HUES6 (cell line): ENCODE data around the gene IGSF22.
"Not testable (repeated sequence)": the region's sequence is repeated elsewhere in the genome, so short reads cannot be mapped to it uniquely, and the experiment has no call there.

Experiments
- H3K27ac ChIP-seq: 2 replicates; pipeline ENCODE4 v1.7.0; 2013; ENCODE audit warnings: low read depth, mild to moderate bottlenecking, low read length, inconsistent platforms
- H3K27me3 ChIP-seq: 2 replicates; pipeline ENCODE4 v1.6.1; 2013; ENCODE audit warnings: low read length; ENCODE audit not compliant: control insufficient read depth, insufficient read depth
- H3K36me3 ChIP-seq: 2 replicates; pipeline ENCODE4 v1.6.1; 2013; ENCODE audit warnings: low read length; ENCODE audit not compliant: control insufficient read depth, insufficient read depth
- H3K4me1 ChIP-seq: 2 replicates; pipeline ENCODE4 v1.6.1; 2013; ENCODE audit warnings: low read length; ENCODE audit not compliant: control insufficient read depth, insufficient read depth
- H3K4me3 ChIP-seq: 2 replicates; pipeline ENCODE4 v1.5.1; 2013; ENCODE audit warnings: low read depth, low read length
- H3K9ac ChIP-seq: one replicate; pipeline ENCODE4 v1.6.1; 2013; ENCODE audit warnings: mild to moderate bottlenecking, low read length
- H3K9me3 ChIP-seq: 2 replicates; pipeline ENCODE4 v1.6.1; 2013; ENCODE audit warnings: low read depth, low read length; ENCODE audit not compliant: control insufficient read depth, insufficient read depth

The IGSF22 gene

DNA sequence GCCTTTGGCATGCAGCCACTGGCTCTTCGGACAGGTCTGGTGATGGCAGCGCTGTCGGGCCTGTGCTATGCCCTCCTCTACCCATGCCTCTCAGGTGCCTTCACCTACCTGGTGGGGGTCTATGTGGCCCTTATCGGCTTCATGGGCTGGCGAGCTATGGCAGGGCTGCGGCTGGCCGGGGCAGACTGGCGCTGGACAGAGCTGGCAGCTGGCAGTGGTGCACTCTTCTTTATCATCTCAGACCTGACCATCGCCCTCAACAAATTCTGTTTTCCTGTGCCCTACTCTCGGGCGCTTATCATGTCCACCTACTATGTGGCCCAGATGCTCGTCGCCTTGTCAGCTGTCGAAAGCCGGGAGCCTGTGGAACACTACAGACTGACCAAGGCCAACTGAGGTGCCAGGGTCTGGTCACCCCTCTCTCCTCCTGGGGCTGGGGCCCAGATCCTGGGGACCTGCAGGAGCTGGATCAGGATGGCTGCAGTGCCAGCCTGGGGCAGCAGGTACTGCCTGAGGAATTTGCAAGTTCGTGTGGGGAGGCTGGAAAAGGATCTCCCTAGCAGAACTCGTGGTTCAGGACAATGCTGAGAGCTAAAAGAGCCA lies 24.3 kb downstream of the IGSF22 start:
- Histone ChIP-seq H3K27me3 (peaks cover 36% of the 10 kb centered on the region), H3K36me3 (no peaks in the 10 kb centered on the region), H3K27ac (no peak overlapping the region), H3K4me3 (no peak overlapping the region), H3K4me1 (peaks cover 9% of the 10 kb centered on the region; the same call in 1 of the 2 replicates), H3K9ac (no peak overlapping the region), H3K9me3 (no peaks in the 10 kb centered on the region)

DNA sequence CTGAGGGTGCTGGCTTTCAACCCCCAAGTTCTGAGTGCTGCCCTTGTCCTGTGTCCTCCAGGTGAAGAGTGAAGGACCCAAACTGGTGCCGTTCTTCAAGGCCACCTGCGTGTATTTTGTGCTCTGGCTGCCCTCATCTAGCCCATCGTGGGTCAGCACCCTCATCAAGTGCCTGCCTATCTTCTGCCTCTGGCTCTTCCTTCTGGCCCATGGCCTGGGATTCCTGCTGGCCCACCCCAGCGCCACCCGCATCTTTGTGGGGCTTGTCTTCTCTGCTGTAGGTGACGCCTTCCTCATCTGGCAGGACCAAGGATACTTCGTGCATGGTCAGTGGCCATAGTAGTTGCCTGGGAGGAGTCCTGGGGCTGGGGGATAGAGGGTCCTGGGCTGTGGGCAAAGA lies 25.1 kb downstream of the IGSF22 start:
- Histone ChIP-seq H3K9ac (no peak overlapping the region), H3K27me3 (peaks cover 37% of the 10 kb centered on the region), H3K4me1 (peaks cover 9% of the 10 kb centered on the region; the same call in 1 of the 2 replicates), H3K36me3 (no peaks in the 10 kb centered on the region), H3K9me3 (no peaks in the 10 kb centered on the region), H3K27ac (no peak overlapping the region), H3K4me3 (no peak overlapping the region)

DNA sequence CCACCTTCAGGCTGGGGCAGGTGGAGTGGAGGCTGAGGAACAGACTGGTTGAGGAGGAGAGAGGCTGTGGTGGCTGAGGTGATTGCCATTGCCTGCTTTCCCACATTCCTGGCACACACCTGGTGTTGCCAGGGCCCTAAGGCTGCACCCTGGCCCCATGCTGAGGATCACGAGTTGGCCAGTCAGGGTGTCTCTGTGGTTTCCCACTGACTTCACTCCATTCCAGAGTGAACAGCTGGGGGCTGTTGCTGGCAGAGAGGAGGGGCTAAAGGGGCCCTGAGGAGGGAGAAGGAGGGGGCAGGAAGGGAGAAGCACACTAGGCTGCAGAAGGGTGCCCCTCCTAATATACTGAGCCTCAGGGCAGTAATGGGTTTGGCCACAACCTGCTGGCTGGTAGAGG lies 25.6 kb downstream of the IGSF22 start:
- no peaks in the 10 kb centered on the region for H3K9me3 ChIP-seq
- H3K9ac ChIP-seq = no peak overlapping the region
- H3K4me1 ChIP-seq = peaks cover 9% of the 10 kb centered on the region; the same call in 1 of the 2 replicates
- H3K4me3 ChIP-seq = no peak overlapping the region
- peaks cover 37% of the 10 kb centered on the region for H3K27me3 ChIP-seq
- H3K27ac ChIP-seq = no peak overlapping the region
- H3K36me3 ChIP-seq = no peaks in the 10 kb centered on the region

DNA sequence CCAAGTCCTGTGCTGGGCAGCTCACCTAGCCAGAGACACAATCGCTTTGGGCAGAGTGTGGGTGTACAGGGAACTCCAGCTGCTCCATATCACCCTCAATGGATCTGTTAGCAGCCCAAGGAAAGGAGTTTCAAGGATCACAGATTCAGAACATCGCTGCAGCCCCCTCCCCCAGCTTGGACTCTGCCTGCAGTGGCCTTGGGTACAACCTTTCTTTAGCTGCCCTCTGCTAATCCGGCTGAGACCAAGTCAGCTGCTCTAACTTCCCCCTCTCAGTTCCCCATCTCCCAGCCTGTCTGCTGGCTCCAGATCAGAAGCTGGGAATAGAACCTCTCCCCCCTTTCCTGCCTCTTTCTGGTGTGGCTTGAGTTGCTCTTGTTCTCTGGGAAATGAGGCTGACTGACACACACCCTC lies 26.1 kb downstream of the IGSF22 start:
- H3K27me3 ChIP-seq = peaks cover 37% of the 10 kb centered on the region
- H3K27ac ChIP-seq = no peak overlapping the region
- H3K9me3 ChIP-seq = no peaks in the 10 kb centered on the region
- peaks cover 9% of the 10 kb centered on the region; the same call in 1 of the 2 replicates for H3K4me1 ChIP-seq
- peak overlapping the region; percentile 81; the same call in 1 of the 2 replicates for H3K4me3 ChIP-seq
- no peak overlapping the region for H3K9ac ChIP-seq
- H3K36me3 ChIP-seq = no peaks in the 10 kb centered on the region

DNA sequence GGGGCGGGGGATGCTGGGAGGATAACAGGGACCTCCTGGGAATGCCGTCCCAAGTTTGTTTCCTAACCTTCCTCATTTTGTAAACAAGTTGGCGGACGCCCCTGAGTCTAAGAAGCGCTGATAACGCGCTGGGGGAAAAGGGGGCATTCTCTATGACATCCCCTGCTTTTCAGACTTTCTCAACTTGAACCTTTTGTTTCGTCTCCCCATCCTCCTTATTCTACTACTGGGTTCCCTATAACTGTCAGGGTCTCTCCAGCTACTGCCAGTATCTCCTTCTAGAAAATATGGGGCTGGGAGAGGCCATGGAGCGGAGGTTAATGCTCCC lies 26.8 kb downstream of the IGSF22 start:
- peaks cover 9% of the 10 kb centered on the region; the same call in 1 of the 2 replicates for H3K4me1 ChIP-seq
- H3K36me3 ChIP-seq = no peaks in the 10 kb centered on the region
- H3K9ac ChIP-seq = no peak overlapping the region
- H3K9me3 ChIP-seq = no peaks in the 10 kb centered on the region
- H3K27me3 ChIP-seq = peaks cover 37% of the 10 kb centered on the region
- peak overlapping the region; percentile 81 for H3K4me3 ChIP-seq
- no peak overlapping the region for H3K27ac ChIP-seq

DNA sequence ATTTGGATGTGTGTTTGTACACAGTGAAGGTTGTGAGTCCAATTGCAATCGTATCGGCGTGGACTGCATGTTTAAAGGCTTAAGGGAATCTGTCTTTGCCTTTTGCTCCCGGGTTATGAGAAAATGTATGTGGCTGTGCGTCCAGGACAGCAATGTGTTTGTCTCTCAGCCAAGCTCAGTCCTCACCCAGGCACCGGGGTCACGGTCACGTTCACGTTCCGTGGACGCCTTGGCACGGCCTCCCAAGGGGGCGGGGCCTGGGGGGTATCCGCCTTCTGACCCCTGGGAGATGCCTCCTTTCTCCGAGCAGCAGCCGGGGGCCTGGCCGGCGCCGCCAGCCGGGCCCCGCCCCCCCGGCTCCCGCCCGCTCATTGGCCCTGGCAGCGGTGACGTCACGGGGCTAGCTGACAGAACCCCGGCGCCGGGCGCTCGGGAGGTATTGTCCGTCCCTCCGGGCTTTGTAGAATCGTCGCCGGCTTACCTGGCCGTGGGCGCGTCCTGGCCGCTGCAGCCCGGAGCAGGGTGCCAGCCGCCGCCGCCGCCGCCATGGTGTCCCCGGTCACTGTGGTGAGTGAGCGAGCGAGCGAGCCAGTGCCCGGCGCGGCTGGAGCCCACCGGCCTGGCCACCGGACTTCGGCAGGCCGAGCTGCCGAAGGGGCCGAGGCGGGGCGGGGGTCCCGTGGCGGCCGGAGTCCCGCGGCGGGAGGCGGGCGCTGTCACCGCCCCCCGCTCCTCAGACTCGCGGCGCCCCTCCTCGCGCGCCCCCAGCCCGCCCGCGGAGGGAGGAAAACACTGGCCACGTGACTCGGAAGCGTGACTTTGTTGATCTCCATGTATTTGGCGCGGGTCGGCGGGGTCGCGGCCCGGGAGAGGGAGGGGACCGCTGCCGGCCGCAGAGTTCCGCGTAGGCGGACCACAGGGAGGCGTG lies 27.4 kb downstream of the IGSF22 start, which contains the start of gene TMEM86A:
TMEM86A (plus strand) TSS at position 439 of the 928 bp plus-strand sequence; CDS start at position 547, 108 bp downstream.
- Histone ChIP-seq H3K9ac (peak within 1 kb of the TSS; percentile 27), H3K27me3 (peaks cover 37% of the 10 kb centered on the region), H3K4me1 (peaks cover 9% of the 10 kb centered on the region; the same call in 1 of the 2 replicates), H3K9me3 (no peaks in the 10 kb centered on the region), H3K36me3 (no peaks in the 10 kb centered on the region), H3K27ac (no peak within 1 kb of the TSS), H3K4me3 (peak within 1 kb of the TSS; percentile 81)

DNA sequence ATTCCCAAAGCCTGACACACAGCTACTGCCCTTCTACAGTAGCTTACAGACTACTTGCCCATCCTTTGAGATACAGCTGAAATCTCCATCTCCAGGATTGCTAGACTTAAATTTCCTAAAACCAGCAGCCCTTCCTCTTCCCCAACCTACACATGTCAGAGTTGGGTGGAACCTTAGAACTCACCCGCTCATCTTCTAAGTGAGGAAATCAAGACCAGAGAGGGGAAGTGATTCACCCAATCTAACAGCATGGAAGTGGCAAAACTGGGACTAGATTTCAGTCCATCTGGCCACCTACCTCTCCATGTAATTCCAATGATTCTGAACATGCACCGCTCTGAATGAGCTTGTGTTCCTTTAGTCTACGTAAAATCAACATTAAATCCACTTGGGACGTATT lies 28.4 kb downstream of the IGSF22 start:
- Histone ChIP-seq H3K4me1 (peaks cover 9% of the 10 kb centered on the region; the same call in 1 of the 2 replicates), H3K27me3 (peaks cover 37% of the 10 kb centered on the region), H3K36me3 (no peaks in the 10 kb centered on the region), H3K9me3 (no peaks in the 10 kb centered on the region), H3K27ac (no peak overlapping the region), H3K9ac (no peak overlapping the region), H3K4me3 (no peak overlapping the region)

DNA sequence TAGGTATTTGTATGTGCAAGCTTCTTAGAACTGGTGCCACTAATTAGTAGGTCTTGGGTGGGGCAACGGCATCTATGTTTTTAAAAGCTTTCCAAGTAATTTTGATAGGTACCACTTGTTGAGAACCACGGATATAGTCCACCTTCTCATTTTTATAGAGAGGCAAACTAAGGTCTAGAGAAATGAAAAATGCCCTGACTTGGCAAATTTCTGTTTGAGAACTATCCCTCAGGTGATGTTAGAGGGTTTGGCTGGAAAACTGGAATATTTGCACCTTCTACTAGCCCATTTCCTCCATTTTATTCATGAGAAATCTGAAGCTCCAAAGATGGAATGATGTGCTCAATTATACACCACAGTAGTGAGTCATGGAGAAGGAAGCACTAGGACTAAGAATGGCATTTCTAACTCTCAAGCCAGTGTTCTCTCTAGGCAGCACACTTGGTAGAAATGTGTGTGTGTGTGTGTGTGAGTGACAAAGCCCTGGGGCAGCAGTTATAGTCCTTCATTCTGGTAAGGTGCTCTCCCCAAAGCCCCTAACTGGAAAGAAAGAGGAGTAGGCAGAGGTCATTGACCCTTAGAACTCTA lies 29.3 kb downstream of the IGSF22 start:
- Histone ChIP-seq H3K9ac (no peak overlapping the region), H3K27me3 (peaks cover 37% of the 10 kb centered on the region), H3K36me3 (no peaks in the 10 kb centered on the region), H3K9me3 (no peaks in the 10 kb centered on the region), H3K27ac (no peak overlapping the region), H3K4me3 (no peak overlapping the region), H3K4me1 (peaks cover 9% of the 10 kb centered on the region)

DNA sequence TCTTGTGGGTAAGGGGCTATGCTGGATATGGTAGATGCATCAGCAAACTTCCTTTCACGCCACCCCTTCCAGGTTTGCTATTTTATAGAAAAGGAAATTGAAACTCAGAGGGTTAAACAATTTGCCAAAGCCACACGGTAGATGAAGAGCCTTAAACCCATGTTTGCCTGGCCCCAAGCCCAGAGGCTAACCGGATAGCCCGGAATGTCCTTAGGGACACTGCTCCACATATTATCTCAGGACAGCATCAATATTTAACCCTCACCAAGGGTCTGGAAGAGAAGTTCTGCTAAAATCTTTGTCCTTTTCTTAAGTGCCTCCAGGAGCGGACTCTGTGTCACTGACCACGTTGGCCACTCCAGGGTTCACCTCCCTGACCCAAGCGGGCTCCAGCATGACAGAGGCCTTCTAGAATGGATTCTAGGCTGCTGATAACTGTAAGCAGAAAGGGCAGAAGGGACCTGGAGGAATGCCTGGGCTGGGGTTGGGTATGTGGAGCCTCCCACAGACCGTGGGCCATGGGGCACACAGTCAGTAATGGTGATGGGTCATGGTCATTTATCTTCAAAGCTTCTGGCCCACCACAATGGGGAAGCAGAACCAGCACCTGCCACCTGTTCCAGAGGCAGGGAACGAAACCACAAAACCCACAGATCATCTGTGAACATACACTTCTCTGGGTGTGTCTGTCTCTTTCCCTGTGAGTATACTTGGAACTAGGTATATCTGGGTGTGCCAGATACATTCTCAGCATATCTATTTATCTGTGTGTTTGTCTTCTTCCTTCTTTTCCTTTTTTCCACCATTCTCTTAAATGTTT lies 32.8 kb downstream of the IGSF22 start:
- no peak overlapping the region for H3K4me3 ChIP-seq
- H3K9ac ChIP-seq = no peak overlapping the region
- H3K27me3 ChIP-seq = peaks cover 15% of the 10 kb centered on the region
- no peak overlapping the region for H3K27ac ChIP-seq
- H3K36me3 ChIP-seq = no peaks in the 10 kb centered on the region
- H3K4me1 ChIP-seq = peaks cover 5% of the 10 kb centered on the region
- H3K9me3 ChIP-seq = no peaks in the 10 kb centered on the region

DNA sequence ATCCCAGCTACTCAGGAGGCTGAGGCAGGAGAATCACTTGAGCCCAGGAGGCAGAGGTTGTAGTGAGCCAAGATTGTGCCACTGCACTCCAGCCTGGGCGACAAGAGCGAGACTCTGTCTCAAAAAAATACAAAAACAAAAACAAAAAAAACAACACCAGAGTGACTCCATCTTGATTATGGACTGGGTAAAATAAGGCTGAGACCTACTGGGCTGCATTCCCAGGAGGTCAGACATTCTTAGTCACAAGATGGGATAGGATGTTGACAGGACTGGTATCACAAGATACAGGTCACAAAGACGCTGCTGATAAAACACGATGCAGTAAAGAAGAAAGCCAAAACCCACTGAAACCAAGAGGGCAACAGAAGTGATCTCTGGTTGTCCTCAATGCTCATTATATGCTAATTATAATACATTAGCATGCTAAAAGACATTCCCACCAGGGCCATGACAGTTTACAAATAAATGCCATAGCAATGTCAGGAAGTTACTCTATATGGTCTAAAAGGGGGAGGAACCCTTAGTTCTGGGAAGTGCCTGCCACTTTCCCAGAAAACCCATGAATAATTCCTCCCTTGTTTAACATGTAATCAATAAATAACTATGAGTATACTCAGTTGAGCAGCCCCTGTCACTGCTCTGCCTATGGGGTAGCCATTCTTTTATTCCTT lies 34.4 kb downstream of the IGSF22 start:
- H3K4me1 ChIP-seq, H3K27me3 ChIP-seq, H3K27ac ChIP-seq, H3K36me3 ChIP-seq, H3K9me3 ChIP-seq, H3K9ac ChIP-seq, H3K4me3 ChIP-seq: not testable (repeated sequence)
